Gastrocnemius medialis (tissue), 4 donors: ENCODE results near the gene GTPBP6.

Experiments used
- POLR2A ChIP-seq, 2 donors: fragments of 450-650 bp; IDR thresholded peaks; one replicate each; pipeline ENCODE4 v1.6.1; 2017; ENCODE audit warnings: antibody characterized with exemption in 2 of 2, mild to moderate bottlenecking in 2 of 2, moderate library complexity in 2 of 2
- TF ChIP-seq, protein P1 (sequence below), 5 experiments: fragments of 450-650 bp in 3 of 5; fragments of 200-600 bp in 2 of 5; sonication (generic) in 2 of 5; IDR thresholded peaks in 4 of 5; conservative IDR thresholded peaks in 1 of 5; 1 replicate in 4 of 5; 2 replicates in 1 of 5; pipeline ENCODE4 v1.5.1; 2016 to 2019; ENCODE audit warnings: antibody characterized with exemption in 5 of 5, mild to moderate bottlenecking in 3 of 5, moderate library complexity in 3 of 5

DNA sequence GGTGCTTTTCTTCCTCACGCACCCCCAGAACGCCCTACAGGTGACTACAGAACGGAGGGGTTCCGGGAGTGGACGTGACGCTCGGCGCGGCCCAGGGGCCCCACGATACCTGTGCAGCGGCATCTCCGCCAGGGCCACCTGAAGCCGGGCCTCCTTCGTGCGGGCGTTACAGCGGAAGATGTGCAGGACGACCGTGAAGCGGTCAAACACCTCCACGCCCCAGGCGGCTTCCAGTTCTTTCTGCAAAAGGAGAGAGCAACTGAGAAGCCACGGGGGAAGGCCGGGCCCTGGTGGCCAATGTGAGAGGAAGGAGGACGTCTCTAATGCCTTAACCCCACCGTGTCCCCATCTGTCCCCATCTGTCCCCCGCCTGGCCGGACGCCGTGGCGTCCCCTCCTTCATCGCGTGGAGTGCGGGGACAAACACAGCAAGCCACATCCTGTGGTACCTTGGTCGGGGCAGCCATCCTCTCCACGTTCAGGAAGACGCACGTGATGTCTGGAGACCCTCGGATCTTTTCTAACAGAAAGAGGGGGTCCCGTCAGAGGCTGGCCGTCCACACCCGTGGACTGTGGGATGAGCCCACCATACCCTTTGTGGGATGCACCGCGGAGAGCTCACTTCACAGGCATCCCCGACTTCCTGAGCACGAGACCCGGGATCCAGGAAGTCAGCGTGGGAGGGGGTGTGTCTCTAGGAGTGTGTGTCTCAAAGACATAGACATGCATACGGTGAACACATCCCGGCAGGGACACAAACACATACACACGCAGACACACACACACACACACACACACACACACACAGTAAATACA, 3.6 kb downstream of the GTPBP6 start:
- TF ChIP-seq, protein P1, sequence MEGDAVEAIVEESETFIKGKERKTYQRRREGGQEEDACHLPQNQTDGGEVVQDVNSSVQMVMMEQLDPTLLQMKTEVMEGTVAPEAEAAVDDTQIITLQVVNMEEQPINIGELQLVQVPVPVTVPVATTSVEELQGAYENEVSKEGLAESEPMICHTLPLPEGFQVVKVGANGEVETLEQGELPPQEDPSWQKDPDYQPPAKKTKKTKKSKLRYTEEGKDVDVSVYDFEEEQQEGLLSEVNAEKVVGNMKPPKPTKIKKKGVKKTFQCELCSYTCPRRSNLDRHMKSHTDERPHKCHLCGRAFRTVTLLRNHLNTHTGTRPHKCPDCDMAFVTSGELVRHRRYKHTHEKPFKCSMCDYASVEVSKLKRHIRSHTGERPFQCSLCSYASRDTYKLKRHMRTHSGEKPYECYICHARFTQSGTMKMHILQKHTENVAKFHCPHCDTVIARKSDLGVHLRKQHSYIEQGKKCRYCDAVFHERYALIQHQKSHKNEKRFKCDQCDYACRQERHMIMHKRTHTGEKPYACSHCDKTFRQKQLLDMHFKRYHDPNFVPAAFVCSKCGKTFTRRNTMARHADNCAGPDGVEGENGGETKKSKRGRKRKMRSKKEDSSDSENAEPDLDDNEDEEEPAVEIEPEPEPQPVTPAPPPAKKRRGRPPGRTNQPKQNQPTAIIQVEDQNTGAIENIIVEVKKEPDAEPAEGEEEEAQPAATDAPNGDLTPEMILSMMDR (IDR thresholded peaks at IDR 0.05 in 4 of 5, conservative IDR thresholded peaks at IDR 0.05 in 1 of 5) = no peak
- TF ChIP-seq POLR2A (IDR thresholded peaks at IDR 0.05) = no peak
